ENCODE results near the gene MXD4. TPM values are rescaled to one million over a fixed set of nuclear protein-coding genes. Genes with fewer than 3 reads are reported as not detected.

The MXD4 gene
- total and polyA plus RNA-seq, 2 of the 13 experiments (the other 11 are each of a cell fraction or from before 2014, with no cell fraction given), result 29.0 to 31.3 TPM

GRCh38 chr4:2273657-2274319 lies 11.9 kb upstream of the MXD4 start (continued):
- TF ChIP-seq CSRNP1 (CRISPR knock-in tag; IDR thresholded peaks at IDR 0.05), result no peak

GRCh38 chr4:2273221-2273620 lies 11.3 kb upstream of the MXD4 start:
- Histone ChIP-seq H4K20me1 (ENCODE audit: insufficient read depth, low read length) (no peaks in the 10 kb centered on the region), H3K36me3 (replicated peaks in 1 of 2; ENCODE audit: control insufficient read depth in 1 of 2, insufficient read depth in 2 of 2, low read length in 2 of 2) (no peaks in the 10 kb centered on the region), H3K27me3 (ENCODE audit: control insufficient read depth in 1 of 2, insufficient read depth in 2 of 2, low read length in 2 of 2) (peaks cover 14 to 59% of the 10 kb centered on the region in 2 experiments; a peak in 4 of 5 replicates), H3K4me3 (replicated peaks in 1 of 3; ENCODE audit: insufficient read depth in 1 of 3, low read depth in 2 of 3, low read length in 3 of 3) (no peak overlapping the region), H2AFZ (ENCODE audit: low read length) (no peak overlapping the region), H3K4me1 (ENCODE audit: insufficient read depth, low read length) (no peaks in the 10 kb centered on the region), H3K9me3 (ENCODE audit: low read length) (no peaks in the 10 kb centered on the region), H3K4me2 (ENCODE audit: low read depth, low read length) (no peak overlapping the region), H3K9ac (ENCODE audit: insufficient read depth, low read depth, low read length) (no peak overlapping the region), H3K79me2 (ENCODE audit: insufficient read depth, low read length) (no peaks in the 10 kb centered on the region), H3K27ac (ENCODE audit: extremely low read length, insufficient read depth, low read length) (no peak overlapping the region)
- 45% methylated on average over 13 of the region's 15 CpGs for WGBS (ENCODE audit: low lambda C conversion rate)
- ATAC-seq, result no peak; the same call in 2 of the 3 replicates
- in situ Hi-C loops (cut with HindIII; ENCODE audit: extremely low pct_ligation_motif_present, low pct_unique_long_range_greater_than_20kb) (no loop called here), intact Hi-C loops (cut with micrococcal nuclease; ENCODE audit: unreplicated experiment) (no loop called here)
- no peak for DNase-seq (ENCODE audit: low spot score)
- no TSS peak for BruUV-seq (replicated peaks)
- CTCF ChIA-PET (ENCODE audit: low intra/inter-chr PET ratio, low total read pairs), result no interaction called here
- FAIRE-seq, result no peak
- POLR2A ChIA-PET, result no interaction called here
- no peak for TF ChIP-seq SKI (IDR thresholded peaks at IDR 0.05; ENCODE audit: partially characterized antibody)
- TF ChIP-seq ARNT (IDR thresholded peaks at IDR 0.05), result no peak
- TF ChIP-seq ZZZ3 (CRISPR knock-in tag; IDR thresholded peaks at IDR 0.05; ENCODE audit: borderline replicate concordance), result no peak
- TF ChIP-seq ZNF143 (CRISPR knock-in tag; IDR thresholded peaks at IDR 0.05), result no peak
- no peak for TF ChIP-seq ZNF281 (CRISPR knock-in tag; IDR thresholded peaks at IDR 0.05; ENCODE audit: borderline replicate concordance)
- no peak for TF ChIP-seq ZNF607 (CRISPR knock-in tag; IDR thresholded peaks at IDR 0.05; ENCODE audit: borderline replicate concordance)
- TF ChIP-seq ZNF510 (CRISPR knock-in tag; IDR thresholded peaks at IDR 0.05; ENCODE audit: low read depth), result no peak
- TF ChIP-seq SNAPC5 (CRISPR knock-in tag; IDR thresholded peaks at IDR 0.05; ENCODE audit: borderline replicate concordance), result no peak
- no peak for TF ChIP-seq ETV5 (CRISPR knock-in tag; IDR thresholded peaks at IDR 0.05; ENCODE audit: borderline replicate concordance)
- no peak for TF ChIP-seq ZBED4 (CRISPR knock-in tag; IDR thresholded peaks at IDR 0.05; ENCODE audit: borderline replicate concordance)
- no peak for TF ChIP-seq ZNF768 (CRISPR knock-in tag; IDR thresholded peaks at IDR 0.05)

Measured in HepG2 (cell line).